Measurements from ENCODE around the gene MTAP.

The MTAP gene

GRCh38 chr9:21804791-21805190 lies 2.4 kb downstream of the MTAP start:
- no peak for TF ChIP-seq FOXP2 (optimal IDR thresholded peaks at IDR 0.05; ENCODE audit: borderline replicate concordance, extremely low read depth, extremely low read length, insufficient read depth)

DNA sequence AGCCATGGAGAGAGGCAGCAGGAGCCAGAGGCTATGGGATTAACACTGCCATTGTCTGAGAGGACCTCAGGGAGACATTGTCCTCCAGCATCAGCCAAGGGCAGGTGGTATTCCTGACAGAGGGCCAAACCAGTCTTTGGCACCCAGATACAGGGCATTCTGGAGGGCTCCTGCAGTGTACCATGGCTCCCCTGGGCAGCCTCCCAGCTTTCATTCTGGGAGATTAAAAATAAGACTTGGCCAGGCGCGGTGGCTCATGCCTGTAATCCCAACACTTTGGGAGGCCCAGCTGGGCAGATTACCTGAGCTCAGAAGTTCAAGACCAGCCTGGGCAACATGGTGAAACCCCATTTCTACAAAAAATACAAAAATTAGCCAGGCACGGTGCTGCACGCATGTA lies 4.2 kb downstream of the MTAP start:
- no peak for TF ChIP-seq REST (IDR thresholded peaks at IDR 0.05; ENCODE audit: insufficient read depth in 1 of 2, low read depth in 2 of 2, low read length in 2 of 2)
- no peak for TF ChIP-seq TAF1 (IDR thresholded peaks at IDR 0.05; ENCODE audit: borderline replicate concordance, insufficient read depth, low read length)
- no peak for TF ChIP-seq FOXP2 (optimal IDR thresholded peaks at IDR 0.05; ENCODE audit: borderline replicate concordance, extremely low read depth, extremely low read length, insufficient read depth)
- no peak for TF ChIP-seq SIN3A (IDR thresholded peaks at IDR 0.05; ENCODE audit: borderline replicate concordance, insufficient read depth, low read length)
- TF ChIP-seq POLR2AphosphoS5 (IDR thresholded peaks at IDR 0.05; ENCODE audit: low read depth, low read length) = no peak

DNA sequence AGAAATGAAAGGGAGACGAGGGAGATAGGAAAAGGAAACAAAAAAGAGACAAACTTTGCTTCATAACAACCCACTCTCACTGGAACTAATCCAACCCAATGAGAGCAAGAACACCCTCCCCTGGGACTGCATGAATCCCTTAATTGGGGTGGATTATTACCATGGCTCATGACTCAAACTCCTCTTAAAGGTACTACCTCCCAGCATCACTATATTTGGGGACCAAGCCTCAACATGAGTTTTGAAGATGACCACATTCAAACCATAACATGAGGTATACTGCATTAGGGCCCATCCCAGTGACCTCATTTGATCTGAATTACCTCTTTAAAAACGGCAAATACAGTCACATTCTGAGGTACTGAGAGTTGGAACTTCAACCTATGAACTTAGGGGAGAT lies 8.0 kb downstream of the MTAP start:
- TF ChIP-seq POLR2AphosphoS5 (IDR thresholded peaks at IDR 0.05; ENCODE audit: low read depth, low read length) (no peak), TAF1 (IDR thresholded peaks at IDR 0.05; ENCODE audit: borderline replicate concordance, insufficient read depth, low read length) (no peak), REST (IDR thresholded peaks at IDR 0.05; ENCODE audit: insufficient read depth in 1 of 2, low read depth in 2 of 2, low read length in 2 of 2) (no peak), FOXP2 (optimal IDR thresholded peaks at IDR 0.05; ENCODE audit: borderline replicate concordance, extremely low read depth, extremely low read length, insufficient read depth) (no peak), SIN3A (IDR thresholded peaks at IDR 0.05; ENCODE audit: borderline replicate concordance, insufficient read depth, low read length) (no peak)

- TF ChIP-seq TAF1 (IDR thresholded peaks at IDR 0.05; ENCODE audit: borderline replicate concordance, insufficient read depth, low read length) = no peak
- TF ChIP-seq POLR2AphosphoS5 (IDR thresholded peaks at IDR 0.05; ENCODE audit: low read depth, low read length) = no peak
- no peak for TF ChIP-seq SIN3A (IDR thresholded peaks at IDR 0.05; ENCODE audit: borderline replicate concordance, insufficient read depth, low read length)
- no peak for TF ChIP-seq REST (IDR thresholded peaks at IDR 0.05; ENCODE audit: insufficient read depth in 1 of 2, low read depth in 2 of 2, low read length in 2 of 2)
- TF ChIP-seq FOXP2 (optimal IDR thresholded peaks at IDR 0.05; ENCODE audit: borderline replicate concordance, extremely low read depth, extremely low read length, insufficient read depth) = no peak
Measured at GRCh38 chr9:21810881-21811280, 8.4 kb downstream of the MTAP start.

- TF ChIP-seq SIN3A (IDR thresholded peaks at IDR 0.05; ENCODE audit: borderline replicate concordance, insufficient read depth, low read length) (no peak), FOXP2 (optimal IDR thresholded peaks at IDR 0.05; ENCODE audit: borderline replicate concordance, extremely low read depth, extremely low read length, insufficient read depth) (no peak), REST (IDR thresholded peaks at IDR 0.05; ENCODE audit: insufficient read depth in 1 of 2, low read depth in 2 of 2, low read length in 2 of 2) (no peak), POLR2AphosphoS5 (IDR thresholded peaks at IDR 0.05; ENCODE audit: low read depth, low read length) (no peak), TAF1 (IDR thresholded peaks at IDR 0.05; ENCODE audit: borderline replicate concordance, insufficient read depth, low read length) (no peak)
Measured at GRCh38 chr9:21811914-21812313, 9.5 kb downstream of the MTAP start.

All from PFSK-1 (cell line).